DMS114 treated with DMSO at 0.1 percent for 48 hours (cell line): ENCODE results near the gene CRACDL.

Experiments used
- DNase-seq: peaks from one replicate; lab custom pipeline; 2025; ENCODE audit not compliant: unreplicated experiment; lab: John Stamatoyannopoulos, UW

The CRACDL gene

DNA sequence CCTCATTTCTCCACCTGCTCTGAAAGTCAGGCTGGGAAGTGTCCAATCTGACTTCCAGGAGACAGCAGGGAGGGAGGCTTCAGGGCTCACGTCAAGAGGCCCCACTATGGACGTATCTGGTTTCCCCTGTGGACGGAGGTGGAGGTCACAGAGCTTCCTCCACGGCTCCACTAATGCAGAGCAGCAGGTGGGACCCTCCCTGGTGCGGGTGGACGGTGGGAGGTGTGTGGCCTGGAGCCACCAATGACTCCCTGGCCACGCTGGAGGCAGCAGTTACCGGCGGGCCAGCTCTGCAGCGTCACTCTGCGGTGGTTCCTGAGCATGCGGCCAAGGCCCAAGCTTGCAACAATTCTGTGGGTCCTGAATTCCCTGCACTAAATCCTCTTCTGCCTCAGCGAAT lies 9.0 kb downstream of the CRACDL start:
- no peak for DNase-seq

DNA sequence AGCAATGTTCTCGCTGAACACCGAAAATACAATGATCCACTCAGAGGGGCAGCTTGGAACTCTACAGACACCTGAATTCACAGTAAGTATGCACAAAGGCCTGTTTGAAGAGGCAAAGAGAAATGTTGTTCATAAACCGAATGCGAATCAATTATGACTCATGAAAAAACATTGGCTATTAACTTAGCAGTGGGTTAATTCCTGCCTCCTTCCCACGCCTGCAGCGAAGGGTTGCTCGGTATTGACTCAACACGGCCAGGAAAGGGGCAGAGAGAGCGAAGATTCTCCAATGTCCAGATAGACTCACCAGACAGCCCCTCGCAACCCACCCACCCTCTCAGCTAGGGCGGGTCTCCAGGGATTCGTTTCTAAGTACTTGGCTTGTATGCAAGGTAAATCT lies 9.4 kb downstream of the CRACDL start:
- DNase-seq: no peak

DNA sequence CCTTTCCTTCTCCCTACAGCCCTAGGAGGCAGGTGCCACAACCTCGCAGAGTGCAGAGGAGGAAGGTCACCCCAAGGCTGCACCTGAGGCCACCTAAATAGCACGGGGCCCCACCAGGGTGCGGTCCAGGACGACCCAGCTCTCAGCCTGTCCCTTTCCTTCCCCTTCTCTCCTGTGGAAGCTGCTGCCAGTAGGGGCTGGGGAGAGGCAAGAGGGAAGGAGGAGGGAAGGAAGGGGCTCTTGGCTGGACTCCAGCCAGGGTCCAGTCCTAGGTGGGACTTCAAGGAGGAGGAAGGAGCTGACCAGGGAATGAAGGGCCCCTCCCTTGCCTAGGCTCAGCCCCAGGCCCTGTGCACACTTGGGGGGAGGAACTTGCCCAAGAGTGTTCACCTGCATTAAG lies 11.1 kb downstream of the CRACDL start:
- no peak for DNase-seq

DNA sequence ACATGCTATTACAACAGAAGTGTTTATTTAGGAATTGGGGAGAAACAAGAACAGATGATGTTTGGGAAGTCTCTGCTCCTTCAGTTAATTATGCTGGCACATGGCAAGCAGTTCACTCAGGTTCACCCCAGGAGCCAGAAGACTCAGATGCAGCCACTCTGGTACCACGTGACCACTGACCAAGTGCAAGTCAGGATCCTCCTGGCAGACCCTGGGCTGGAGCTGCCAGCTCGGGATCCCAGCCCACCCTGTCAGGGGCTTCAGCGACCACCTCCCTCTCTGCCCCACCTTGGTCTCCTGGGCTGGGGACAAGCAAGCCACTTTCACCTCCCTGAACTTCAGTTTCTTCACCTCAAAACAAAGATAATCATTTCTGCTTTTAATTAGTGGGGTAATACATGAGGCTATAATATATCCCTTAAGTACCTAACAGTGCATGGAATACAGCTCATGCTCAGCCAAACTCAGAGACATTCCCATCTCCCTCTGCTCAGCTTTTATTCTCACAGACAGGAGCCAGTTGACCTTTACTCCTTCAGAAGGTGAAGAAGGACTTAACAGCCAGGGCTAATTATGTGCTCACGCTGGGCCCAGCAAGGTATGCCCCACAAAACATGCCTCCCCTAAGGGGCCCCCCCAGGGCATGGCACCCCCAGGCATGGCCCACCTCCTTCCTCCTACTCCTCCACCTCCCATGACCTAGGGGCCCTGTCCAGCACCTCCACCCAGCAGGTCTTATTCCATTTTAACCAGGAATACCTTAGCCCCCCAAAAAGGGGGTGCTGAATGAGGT lies 11.8 kb downstream of the CRACDL start:
- no peak for DNase-seq

DNA sequence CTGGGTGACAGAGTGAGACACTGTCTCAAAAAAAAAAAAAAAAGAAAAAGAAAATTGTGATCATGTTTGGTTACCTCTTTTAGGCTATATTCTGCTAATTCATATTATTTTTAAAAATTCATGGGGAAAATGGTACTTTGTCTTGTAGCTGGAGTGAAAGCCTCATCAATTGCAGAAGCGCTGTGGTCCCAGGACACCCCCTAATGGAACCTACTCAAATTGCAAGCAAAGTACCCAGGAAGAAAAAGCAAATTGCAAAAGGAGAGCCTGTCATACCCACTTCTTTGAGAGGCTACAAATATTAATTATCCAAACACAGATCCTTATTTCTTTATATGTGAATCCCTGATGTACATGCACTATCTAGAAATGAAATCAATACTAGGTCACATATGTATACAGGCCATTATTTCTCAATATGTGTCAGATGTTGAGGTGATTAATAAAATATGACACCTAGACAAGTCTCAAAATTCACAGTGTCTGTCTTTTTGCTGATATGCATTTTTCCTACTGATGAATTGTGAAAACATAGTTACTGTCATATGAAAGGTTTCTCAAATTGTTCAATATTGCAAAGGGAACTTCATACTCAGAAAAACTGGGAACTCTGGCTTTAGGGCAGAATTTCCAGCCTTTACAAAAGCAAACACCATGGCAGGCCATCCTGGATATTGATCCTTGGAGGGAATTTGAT lies 12.6 kb downstream of the CRACDL start:
- no peak for DNase-seq

DNA sequence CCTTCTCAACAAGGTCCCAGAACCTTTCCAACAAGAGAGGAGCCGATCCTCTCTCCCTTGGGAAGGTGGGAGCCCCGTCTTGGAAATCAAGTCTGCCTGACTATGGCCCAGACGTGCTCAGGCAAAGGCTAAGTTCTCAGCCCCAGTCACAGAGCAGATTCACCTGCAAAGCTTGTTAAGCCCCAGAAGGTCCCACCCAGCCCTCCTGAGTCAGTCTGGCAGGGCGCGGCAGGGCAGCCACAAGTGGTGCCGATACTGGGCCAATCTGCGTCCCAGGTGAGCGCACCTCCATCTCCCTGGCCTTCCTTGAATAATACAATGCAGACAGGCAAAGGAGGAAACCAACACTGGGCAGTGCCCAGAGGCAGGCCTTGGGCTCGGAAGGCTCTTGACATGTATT lies 15.0 kb downstream of the CRACDL start:
- no peak for DNase-seq

DNA sequence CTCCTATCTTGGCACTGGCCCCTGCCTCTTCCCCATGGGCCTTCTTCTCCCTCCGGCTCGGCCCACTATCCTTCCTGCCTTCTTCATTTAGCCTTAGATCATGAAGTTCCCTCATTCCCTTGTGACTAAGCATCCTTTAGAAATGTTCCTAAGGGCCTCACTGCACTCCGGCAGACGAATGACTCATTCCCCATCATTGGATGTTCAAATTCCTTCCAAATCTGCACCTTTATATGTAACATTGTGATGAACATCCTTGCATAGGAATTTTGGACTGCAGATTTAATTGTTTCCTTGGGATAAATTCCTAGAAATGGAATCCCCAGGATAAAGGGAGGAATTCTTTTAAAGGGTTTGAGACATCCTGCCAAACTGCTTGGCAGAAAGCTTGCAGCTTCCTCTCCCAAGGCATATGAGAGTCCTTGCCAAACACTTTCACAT lies 19.0 kb downstream of the CRACDL start:
- DNase-seq: no peak

DNA sequence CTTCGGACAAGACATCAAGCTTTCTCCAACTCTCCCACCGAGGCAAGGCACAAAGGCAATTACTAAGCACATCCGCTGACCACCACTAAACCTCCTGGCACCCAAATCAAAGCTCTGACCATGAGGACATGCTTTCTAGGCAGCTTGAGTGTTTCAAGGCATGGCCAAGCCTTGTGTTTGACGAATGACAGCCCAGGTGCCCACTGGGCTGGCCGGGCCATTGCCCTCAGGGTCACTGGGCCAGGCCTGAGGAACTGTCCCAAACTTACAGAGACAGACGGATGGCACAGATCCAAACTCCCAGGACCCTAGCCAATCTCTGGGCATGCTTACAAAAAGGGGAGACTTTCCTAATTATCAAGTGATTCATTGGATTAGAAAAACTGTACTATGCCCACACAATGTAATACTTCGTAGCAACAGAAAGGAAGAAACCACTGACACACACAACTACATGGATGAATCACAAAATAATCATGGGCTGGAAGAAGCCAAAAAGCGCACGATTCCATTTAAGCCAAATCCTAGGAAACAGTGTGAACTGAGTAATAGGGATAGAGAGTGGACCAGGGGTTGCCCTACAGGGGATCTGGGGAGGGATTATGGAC lies 20.2 kb downstream of the CRACDL start:
- DNase-seq: no peak

DNA sequence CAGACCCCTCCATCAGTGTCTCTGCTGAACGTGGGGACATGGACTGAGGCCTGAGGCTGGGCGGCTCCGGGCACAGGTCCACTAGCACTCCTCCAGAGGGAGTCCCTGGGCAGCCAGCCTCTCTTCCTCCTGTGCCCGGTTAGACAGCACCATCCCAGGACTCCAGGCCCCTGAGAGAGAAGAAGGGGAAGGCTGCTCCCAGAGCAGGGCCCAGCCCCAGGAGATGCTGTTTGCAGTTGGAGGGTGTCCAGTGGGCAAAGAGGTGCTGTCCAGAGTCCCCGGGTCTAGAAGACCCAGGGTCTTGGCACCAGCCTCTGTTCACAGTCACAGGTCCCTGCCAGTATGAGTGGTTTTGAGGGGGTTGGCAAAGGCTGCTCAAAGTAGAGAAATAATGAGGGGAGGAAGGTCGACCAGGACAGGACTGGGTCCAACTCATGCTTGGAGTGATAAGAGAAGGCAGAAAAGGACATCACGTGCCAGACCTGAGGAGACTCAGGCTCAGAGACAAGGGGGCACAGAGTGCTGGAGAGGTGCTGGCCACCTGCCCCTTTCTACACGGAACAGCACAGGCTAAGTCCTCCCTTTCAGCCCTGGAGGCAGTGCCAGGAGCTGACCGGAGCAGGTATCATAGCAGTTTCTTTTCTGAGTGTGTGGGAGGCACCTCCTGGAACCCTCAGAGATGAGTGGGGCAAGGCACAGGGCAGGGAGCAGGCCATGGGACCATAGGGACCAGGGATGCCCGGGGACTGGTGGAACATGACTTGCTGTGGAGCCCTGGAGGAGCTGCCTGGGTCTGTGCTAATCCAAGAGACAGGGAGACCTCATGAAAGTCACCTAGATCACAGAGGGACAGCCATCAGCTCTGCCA lies 21.1 kb downstream of the CRACDL start:
- no peak for DNase-seq

DNA sequence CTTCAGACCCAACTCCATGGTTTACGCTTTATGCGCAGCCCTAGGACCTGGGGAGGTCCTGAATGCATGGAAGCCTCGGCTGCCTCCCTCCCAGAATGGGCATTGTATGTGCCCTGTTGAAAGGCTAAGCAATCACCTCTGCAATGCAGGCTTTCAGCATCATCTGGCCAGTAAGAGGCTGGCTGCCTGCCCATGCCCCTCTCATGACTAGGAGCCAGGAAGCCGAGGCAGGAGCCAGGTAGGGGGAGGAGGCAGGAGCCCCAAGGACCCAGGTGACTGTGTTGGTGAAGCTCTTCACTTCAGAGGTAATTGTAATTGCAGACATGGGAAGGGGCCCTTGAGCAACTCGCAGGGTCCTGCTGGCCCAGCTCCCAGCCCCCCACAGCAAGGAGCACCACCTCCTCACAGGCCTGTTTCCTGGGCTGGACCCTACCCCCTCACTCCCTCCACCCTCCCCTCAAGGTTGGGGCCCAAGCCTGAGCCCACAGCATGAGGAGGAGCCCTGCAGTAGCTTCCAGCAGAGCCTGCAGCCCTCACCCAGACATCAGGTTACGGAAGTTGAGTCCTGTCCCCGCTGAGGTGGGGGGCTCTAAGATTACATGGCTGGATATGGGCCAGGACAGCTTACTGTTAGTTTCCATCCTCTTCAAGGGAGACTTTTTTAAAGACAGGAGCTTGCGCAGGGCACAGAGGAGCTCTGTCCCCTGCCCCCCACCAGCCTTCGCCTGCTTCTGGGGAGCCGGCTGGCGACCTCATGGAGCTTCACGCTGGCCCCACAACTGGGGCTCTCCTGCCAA lies 21.9 kb downstream of the CRACDL start:
- DNase-seq: no peak

DNA sequence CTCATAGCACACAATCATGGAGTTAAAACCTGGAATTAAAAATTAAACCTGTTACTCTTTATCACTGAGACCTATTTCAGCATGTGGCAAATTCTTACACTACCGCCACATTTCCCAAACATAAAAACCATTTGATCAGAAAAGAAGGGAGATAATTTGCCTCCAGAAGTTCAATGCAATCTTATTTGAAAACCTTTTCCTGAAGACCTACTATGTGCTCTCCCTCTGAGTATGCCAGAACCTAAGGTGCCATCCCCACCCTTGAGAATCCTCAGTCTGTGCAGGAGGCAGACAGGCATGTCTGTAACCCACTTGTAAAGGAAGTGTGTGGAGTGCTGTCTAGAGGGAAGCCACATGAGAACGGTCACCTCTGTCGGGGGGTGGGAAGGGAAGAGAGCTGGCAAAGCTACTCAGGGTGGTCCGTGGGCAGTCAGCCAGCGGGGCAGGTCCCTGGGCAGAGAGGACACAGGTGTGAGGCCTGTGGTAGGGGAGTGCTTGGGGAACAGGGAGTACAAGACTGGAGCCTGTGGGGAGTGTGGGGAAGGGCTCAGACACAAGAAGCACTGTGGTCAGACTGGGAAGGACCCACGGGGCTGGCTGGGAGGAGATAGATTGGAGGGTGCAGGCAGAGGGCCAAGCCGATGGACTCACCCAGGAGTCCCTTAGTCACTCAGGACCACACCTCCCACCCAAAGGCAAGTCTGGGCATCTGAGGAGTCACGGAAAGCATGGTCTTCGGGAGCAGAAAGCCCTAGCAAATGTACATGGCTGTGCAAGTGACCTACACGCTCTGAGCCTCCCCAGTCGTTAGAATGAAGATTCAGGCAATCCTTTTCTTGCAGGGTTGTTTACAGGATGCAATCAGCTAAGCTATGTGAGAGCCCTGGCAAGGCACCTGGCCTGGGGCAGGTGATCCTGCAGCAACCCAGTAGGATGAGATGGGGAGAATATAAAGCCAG lies 22.8 kb downstream of the CRACDL start:
- DNase-seq: no peak

DNA sequence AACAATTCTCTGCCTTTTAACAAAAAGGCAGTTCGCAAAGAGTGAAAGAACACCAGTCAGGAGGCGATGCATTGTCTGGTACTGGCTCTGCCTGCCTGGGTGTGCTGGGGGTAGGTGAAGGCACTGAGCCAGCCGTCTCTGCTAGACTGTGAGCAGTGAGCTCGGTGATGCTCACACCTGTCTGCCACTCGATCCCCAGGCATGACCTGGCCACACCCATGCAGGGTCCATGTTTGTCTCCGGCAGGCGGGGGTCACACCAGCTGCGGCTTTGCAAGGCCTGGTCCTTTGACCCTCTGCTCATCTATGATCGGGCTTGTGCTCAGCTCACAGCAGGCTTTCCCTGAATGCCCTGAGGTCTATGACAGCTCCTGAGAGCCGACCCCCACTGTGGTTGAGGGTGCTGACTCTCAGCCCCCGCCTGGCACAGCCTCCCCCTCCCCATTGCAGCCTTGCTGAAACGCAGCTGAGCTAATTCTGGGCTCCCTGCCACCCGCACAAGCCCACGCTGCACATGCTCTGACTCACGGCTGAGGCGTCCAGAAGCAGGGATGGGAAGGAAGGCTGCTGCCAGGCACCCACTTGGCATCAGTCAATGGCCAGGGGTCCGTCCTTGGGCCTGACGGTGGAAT lies 23.7 kb downstream of the CRACDL start:
- DNase-seq: no peak

DNA sequence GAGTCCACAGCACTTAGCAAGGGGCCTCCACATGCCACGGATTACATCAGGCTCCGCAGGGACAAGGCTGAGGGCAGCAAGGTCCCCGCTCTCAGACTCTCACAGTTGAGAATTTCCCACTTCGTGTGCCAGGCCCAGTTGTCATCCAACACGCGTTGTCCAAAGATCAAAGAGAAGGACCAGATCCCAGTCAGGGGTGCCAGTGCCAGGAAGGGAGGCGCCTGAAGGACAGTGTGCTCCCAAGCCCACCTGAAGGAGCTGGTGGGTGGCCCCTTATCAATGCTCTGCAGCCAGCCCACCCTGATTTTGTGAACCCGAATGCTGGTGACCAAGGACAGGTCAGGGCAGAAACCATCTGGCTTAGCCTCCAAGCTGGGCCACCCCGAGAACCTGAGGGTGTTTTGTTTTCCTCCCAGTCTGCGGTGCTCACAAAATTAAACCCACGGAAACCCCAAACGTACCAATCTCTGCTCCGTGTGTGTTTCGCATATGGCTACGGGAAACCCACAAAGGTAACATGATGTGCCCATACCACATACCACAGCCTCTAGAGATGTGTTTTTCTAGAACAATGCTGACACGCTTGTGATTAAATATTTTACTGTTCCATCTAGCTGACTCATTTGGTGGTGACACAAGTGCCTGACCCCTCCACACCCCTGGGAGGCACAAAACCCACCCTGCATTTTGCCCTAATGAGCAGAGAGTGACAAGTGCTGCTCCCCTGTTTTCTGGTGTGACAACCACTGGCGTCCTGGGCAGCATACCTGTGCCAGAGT lies 24.5 kb downstream of the CRACDL start:
- no peak for DNase-seq

DNA sequence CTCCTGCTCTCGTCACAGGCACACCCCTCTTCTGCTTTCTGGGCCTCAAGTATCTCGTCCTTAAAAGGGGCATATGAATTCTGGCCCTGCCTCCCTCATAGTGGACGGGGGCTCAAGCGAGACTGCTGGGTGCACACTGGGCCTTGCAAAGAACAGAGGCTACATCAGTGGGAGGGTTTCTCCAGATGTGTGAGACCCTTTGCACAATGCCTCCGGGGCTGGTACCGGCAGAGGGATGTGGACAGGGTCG lies 25.0 kb downstream of the CRACDL start:
- no peak for DNase-seq

DNA sequence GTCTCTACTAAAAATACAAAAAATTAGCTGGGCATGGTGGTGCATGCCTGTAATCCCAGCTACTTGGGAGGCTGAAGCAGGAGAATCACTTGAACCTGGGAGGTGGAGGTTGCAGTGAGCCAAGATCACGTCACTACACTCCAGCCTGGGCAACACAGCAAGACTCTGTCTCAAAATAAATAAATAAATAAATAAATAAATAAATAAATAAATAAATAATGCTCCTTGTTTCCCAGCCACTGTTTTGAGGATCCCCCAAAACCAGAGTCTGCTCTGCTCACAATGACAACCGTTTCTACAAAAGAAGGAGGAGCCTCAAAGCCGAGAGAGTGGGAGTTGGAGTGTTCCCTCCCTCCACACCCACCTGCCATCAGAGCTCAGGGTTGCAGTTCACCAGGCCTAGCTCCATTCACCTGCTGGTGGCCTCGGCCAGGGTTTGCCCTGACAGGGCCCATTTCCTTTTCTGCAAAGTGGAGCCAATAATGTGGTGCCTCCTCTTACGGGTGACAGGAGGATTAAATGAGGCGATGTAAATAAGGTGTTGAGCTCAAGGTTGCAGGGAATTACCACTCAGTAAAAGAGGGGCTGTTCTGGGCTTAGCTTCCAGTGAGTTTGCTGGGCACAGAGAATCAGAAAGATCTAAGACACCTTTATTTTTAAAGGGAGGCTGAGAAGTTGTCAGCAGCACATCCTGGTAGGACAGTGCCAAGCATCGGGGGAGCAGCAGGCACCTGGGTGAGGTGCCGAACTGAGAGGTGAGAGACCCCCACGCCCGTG lies 25.5 kb downstream of the CRACDL start:
- no peak for DNase-seq

DNA sequence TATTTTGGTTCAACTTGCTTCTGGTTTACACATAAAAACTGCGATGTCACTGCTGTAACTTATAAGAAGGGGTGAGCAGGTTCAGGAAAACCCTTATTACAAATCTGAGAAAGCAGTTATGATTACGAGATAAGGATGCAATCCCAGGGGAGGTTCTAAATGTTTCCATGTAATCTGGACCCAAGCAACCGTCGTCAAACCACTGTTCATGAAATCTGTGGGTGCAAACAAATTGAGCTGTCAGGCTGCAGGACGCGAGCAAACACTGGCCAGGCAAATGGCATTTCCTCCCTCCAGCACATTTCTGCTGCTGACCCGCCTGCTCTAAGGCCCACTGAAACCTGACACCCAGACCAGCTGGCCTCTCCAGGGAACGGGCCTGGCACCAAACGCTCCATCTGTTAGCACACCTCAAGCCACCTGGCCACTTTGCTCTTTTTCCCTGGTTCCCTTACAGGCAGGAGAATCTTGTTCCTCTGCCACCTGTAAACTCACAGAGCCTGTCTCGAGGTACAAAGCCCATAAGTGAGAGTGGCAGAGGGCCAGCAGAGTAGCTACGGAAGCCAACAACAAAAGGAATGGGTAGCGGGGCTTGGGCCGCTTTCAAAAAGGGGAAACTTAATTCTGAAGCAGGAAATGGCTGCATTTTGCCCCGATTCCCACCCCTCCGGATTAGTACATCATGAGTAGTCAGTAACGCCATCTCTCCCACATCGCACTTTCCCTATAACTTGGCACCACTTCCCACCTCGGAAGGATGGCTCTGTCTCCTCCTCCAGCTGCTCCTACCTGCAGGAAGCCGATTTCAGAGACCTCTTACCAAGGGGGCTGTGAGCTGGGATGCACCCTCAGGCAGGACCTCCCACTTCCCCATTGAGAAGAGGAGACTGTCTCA lies 26.5 kb downstream of the CRACDL start:
- no peak for DNase-seq

DNA sequence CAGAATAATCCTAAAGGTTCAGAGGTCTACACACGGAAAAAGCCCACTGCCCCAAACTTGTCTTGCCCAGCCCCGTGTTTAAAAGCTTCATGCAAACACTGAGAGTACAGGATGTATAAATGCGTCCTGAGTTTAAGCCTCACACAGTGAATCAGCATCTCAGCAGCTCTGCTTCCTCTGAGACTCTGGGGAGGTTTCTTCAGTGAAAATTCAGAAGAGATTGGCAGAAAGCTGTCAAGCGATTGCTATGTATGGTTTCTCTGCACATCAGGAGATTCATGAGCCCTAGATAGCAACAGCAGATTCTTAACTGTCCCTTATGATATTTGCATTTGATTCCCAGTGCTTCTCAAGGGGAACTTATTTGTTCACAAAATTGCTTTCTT lies 27.1 kb downstream of the CRACDL start:
- DNase-seq: no peak
